GM19099 (cell line): Measurements from ENCODE around the gene SYT14.

Experiments used
- POLR2A ChIP-seq: IDR thresholded peaks from 3 replicates; pipeline ENCODE4 v1.6.1; 2011; ENCODE audit warnings: low read depth; ENCODE audit not compliant: insufficient read length; ENCODE audit errors: extremely low read depth

SYT14 gene

DNA sequence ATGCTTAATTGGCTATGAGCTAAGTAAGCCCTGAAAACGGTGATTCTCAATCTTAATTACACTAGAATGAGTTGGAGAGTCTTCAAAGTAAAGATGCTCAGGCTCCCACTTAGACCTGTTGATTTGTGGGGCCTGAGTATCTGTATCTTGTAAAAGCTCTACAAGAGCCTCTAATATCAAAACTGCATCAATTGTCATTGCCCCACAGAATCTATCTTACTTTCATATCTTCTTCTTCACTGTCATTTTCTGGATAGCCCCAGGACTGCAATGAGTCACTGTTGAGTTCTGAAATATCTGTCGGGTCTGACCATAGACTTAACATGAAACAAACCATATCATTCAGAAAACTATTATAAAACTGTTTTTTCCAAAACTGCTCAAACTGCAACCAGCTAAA is 191.7 kb downstream of the SYT14 start:
- TF ChIP-seq POLR2A, result no peak

DNA sequence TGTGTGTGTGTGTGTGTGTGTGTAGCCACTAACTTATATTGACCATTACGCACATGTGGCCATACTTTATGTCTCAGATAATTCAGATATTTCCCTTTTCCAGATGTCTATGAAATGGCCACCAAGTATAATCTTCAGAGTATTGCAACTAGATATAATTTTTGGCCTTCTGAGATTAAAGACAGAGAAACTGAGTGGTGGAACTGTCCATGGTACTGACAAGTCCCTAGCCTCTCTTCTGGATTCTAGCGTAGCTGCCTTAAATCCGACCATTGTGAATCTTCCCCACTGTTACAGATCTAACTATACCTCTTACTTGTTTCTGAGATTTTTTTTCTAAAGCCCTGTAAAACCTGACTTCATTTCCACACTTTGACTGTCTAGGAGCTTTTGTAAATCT is 194.6 kb downstream of the SYT14 start:
- TF ChIP-seq POLR2A, result no peak

DNA sequence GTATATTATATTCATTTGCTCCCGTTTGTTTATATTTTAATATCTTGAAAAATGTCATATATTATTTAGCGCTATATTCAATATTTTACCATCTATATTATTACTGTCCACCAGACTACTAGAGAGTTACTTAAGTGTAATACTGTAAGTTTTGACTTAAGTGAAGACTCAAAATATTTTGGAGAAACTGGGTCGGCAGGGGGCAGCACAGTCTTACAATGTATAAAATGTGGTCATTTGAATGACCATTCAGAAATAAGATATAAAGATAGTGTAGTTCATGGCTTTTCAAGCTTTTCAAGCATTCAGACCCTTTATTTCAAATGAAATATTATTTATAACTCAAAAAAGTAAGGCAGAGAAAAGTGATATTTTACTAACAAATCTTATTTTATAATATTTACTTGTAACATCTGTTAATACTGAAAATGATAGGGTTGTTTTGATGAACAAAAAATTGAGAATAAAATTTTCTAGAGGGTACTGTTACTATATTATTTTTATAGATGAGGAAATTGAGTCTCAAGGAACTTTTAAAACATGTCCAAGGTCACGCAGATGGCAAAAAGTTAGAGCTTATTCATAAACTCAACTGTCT is 205.5 kb downstream of the SYT14 start:
- TF ChIP-seq POLR2A, result no peak

DNA sequence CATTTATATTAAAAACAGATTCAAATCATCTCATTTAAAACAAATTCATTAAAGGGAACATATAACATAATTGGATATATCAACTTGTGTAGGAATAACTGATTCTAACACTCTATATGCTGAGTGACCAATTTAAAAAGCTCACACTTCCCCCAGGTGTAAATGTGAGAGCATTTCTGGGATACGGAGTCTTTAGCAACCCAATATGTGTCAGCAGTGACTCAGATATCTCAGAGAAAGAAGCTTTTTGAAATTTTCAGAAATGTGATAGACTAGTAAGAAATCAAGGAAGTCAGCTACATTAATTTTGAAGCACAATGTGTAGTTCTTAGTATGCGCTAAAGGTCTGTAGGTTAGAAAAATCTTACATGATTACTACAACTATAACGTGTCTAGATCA is 206.7 kb downstream of the SYT14 start:
- TF ChIP-seq POLR2A, result no peak

DNA sequence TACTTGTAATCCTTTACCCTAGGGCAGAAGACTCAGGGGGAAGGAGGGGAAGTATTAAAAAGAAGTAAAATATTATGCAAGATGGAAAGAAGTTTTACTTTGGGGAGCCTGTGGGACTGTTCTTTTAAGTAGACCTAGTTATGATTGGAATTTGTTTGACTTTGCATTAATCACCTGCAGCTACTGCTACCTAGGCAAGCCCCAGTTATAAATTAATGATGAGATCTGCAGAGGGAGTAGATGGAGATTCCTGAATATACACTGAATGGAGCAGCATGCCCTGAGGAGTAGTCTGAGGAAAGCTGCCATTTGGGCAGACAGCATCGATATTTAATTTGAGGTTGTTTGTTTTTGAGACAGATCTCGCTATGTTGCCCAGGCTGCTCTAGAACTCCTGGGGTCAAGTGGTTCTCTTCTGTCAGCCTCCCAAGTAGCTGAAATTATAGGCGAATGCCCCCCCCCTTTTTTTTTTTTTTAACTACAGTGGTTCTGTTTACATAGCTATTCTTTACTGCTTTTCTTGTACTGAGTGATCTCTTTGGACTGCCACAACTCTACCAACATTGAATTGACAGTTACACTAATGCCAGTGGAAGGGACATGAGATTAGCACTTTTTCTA is 213.1 kb downstream of the SYT14 start:
- TF ChIP-seq POLR2A, result no peak

DNA sequence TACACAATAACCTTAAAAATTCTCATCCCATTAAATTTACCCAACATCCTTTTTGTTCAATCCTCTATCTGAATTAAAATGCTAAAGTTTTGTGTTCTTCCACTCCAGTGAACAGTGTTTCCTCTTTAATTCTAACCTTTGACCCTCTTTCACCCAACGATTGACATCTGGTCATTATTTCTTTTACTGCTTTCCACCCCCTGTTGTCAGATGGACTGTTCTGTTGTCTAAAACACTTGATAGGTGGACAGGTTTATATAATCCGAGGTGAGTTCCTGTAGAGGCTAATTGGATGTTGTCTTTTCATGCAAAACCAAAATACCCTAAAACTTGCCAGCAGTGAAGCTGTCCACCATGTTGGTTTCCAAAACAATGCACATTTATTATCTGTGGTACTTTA is 221.2 kb downstream of the SYT14 start:
- TF ChIP-seq POLR2A, result no peak

DNA sequence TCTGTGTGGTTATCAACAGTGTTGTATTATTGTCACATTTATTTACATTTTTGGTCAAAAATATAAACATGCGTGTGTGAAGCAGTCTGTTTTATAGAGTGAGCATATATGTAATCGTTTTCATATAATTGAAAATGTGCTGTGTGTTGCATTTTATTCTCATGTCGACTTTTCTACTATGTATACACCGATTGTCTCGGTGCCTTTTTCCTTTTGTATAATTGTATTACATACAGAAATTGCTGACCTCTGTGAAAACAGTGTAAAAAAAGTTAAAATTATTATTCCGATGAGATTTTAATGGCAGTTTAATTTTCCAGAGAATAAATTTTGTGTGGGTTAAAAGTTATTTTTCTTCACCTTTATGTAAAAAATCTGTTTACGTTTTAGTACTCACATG is 232.2 kb downstream of the SYT14 start:
- TF ChIP-seq POLR2A, result no peak

DNA sequence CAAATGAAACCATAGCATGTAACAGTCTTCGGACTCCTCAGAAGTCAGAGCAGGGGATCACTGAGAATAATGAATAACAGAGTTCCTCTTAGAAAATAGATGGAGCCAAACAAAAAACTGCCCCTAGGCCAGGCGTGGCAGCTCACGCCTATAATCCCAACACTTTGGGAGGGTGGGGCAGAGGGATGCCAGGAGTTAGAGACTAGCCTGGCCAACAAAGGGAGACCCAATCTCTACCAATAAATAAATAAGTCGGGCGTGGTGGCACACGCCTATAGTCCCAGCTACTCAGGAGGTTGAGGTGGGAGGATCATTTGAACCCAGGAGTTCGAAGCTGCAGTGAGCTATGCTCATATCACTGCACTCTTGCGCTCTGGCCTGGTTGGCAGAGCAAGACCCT is 236.1 kb downstream of the SYT14 start:
- no peak for TF ChIP-seq POLR2A

DNA sequence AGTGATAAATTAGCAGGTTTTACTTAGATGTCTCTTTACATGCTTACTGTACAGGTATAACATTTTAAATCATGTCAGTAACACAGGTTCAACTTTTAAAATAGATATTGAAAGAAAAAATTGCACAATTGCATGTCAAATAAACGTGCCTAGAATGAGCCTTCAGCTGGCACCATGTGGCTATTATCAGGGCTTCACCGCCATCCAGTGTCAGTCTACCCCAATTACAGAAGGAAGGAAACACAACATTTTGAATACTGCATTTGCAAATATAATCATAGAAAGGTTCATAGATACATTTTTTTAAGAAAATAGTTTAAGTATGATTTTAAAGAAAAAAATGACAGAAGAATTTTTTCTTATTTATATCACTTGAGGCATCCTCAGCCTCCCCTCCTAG is 247.0 kb downstream of the SYT14 start:
- TF ChIP-seq POLR2A, result no peak

DNA sequence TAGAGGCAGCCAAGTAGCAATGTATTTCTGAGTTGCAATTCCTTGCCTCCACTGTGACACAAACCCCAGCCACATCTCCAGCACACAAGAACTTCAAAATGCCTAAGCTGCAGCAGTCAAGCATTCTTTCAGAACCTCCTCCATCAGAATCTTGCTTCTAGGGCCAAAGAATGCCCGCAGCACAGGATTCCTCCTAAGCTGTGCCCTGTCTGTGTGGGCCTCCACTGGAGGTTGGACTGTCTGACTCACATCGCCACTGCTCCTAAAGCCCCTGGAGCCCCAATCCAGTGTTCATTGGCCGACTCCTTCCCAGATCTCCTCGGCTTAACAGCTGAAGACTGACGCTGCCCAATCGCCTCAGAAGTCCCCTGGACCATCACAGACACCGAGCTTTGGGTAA is 251.4 kb downstream of the SYT14 start:
- TF ChIP-seq POLR2A, result no peak

DNA sequence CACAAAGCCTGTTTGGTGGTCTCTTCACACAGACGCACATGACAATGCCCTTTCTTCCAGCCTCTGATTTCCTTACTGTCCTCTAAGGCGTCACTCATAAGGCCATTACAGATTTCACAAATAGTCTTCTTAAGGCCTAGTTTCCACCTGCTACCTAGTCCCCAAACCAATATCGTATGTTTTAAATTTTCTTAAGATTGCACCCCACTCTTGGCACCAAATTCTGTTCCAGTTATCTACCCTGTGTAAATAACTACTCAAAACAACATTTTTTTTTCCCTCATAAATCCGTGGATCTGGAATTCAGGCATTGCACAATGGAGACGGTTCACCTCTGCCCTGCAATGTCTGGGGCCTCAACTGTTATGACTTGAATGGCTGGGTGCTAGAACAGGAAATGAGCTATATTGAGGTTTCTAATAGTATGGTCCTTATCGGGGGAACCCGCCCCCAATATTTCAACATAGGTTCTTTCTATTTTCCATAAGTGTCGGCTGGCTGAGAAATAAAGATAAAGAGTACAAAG is 257.7 kb downstream of the SYT14 start:
- no peak for TF ChIP-seq POLR2A

DNA sequence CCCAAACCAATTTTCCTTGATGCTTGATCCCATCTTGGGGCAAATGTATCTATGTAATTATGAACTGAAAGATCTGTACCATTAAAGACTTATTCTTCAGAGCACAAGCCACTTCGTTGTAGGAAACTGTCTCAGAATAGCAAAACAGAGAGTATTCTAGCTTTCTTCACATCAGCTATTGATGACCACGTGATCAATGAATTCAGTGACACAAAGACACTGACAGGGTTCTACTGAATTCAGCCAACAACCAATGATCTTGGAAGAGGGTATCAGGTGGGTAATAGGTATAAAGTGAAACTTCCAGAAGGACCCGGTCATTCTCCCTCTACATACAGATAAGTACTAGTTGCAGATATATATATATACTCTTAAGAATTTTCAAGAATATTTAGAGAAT is 260.8 kb downstream of the SYT14 start:
- TF ChIP-seq POLR2A, result no peak

DNA sequence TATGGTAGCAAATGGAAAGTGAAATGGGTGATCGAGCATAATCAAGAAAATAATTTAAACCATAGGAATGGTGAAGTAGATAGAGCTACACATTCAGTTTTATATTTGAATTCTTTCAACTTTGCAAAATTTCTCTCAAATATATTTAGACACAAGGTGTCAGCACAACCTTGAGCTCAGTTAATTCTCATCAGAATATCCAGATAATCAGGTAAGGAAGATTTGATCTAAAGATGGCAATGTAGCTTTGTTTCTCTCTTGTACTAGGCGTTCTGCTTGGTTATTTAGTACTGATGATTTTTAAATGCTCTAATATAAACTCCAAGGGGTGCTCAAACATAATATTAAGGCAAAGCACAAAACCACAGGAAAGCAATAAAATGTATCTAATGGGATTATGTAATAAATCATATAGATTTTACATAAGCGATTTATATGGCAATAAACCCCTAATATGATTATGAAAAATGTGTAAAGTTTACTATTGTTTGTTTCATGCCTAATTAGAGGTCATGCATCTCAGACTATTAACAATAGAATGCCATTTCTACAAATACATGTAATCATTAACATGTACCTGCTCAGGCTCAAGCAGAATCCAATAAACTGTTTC is 262.2 kb downstream of the SYT14 start:
- TF ChIP-seq POLR2A, result no peak

DNA sequence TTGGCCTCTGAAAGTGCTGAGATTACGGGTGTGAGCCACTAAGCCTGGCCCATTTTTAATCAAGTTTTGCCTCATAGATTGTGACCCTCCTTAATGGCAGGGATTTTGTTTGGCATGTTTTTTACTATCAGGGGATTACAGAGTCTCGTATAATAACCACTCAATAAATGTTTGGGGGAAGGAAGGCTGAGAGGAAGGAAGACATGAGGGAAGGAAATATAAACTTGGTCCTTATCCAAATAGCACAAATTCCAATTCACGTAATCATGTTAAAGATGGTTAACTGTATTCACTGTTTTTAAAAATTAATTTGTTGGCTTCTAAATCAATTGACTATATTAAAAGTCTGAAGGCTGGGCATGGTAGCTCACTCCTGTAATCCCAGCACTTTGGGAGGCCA is 263.7 kb downstream of the SYT14 start:
- no peak for TF ChIP-seq POLR2A

DNA sequence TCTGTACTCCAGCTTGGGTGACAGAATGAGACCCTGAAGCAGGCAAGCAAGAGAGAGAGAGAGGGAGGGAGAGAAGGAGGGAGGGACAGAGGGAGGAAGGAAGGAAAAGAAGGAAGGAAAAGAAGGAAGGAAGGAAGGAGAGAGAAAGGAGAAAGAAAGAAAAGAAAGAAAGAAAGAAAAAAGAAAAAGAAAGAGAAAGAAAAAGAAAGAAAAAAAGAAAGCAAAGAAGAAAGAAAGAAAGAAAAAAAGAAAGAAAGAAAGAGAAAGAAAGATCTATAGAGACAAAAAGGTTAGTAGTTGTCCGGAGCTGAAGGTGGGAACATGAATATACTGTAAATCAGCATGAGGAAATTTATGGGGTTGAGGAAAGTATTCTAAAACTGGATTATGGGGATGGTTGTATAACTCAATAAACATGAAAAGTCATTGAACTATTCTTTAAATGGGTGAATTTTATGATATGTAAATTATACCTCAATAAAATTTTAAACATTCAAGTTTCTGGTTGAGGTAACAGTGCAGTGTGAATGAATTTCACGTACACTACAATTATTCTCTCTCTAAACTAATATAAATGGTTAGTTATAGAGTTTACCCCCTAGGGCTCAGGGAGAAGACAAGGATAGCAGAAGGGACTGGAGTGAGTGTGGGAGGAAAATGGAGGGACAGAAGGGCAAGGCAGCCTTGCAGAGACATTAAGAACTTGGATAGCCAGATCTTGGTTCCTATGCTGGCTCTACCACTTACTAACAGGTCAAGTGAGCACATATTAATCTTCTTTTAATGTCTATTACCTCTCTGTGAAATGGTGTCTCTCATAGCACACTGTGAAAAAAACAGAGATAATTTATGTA is 269.8 kb downstream of the SYT14 start:
- TF ChIP-seq POLR2A, result no peak

DNA sequence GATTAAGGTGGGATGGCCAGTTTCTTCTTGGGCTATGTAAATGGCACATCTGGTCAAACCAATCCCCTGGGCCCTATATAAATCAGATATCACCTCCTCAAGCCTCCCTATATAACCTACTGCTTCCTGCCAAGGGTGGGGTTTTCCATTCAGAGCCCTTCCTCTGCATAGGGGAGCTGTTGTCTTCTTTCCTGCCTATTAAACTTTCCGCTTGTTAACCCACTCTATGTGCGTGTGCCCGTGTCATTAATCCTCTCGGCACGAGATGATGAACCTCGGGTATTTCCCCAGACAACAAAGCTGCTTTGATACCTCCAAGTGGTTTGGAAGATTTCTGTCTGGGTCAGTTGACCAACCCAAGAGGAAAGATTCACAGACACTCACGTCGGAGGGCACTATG is 275.3 kb downstream of the SYT14 start:
- no peak for TF ChIP-seq POLR2A
